Spinal cord (tissue), 10 donors: Measurements from ENCODE around the gene CDH13. TPM values are rescaled to one million over a fixed set of nuclear protein-coding genes. Genes with fewer than 3 reads are reported as not detected.

Experiments used
- DNase-seq, 6 donors: peaks; one replicate each; pipeline versions ENCODE4 v3.0.0 to v3.0.0-alpha.2; 2013 to 2015; ENCODE audit warnings: low spot score in 6 of 6, low read depth in 4 of 6
- H3K27ac ChIP-seq: one replicate; pipeline ENCODE4 v1.5.1; 2013; ENCODE audit warnings: low read depth, low read length, control low read depth
- H3K27me3 ChIP-seq: one replicate; pipeline ENCODE4 v1.6.1; 2013; ENCODE audit warnings: low read length; ENCODE audit not compliant: control insufficient read depth, insufficient read depth
- H3K36me3 ChIP-seq: one replicate; pipeline ENCODE4 v1.6.1; 2013; ENCODE audit warnings: low read length; ENCODE audit not compliant: control insufficient read depth, insufficient read depth
- H3K4me1 ChIP-seq: one replicate; pipeline ENCODE4 v1.6.1; 2013; ENCODE audit warnings: low read length; ENCODE audit not compliant: control insufficient read depth, insufficient read depth
- H3K4me3 ChIP-seq: one replicate; pipeline ENCODE4 v1.5.1; 2013; ENCODE audit warnings: low read depth, low read length, control low read depth
- H3K9me3 ChIP-seq: one replicate; pipeline ENCODE4 v1.6.1; 2013; ENCODE audit warnings: low read length; ENCODE audit not compliant: control insufficient read depth, insufficient read depth
- WGBS: methylation state at CpG from one replicate; pipeline ENCODE4 v1.1.5; 2013; ENCODE audit warnings: missing lambda C conversion rate; ENCODE audit not compliant: insufficient coverage; 5-methylcytosine and 5-hydroxymethylcytosine counted together
- polyA plus RNA-seq, 2 donors: library from polyadenylated mRNA; unstranded; fragments of 120-200 nt; gene quantifications; one replicate each; pipeline ENCODE4 v1.2.1, GENCODE V29; 2013; ENCODE audit not compliant: insufficient read length in 2 of 2
- total RNA-seq, 2 donors: library from RNA; depleted of rRNA in 1 of 2; stranded (reverse); fragments of 120-200 nt in 1 of 2; fragments of >200 nt in 1 of 2; gene quantifications; one replicate each; pipeline versions ENCODE4 v1.2.3 to v1.2.4, GENCODE V29; 2013 to 2014
- donor health status: healthy.

Gene CDH13
- total and polyA plus RNA-seq, 4 donors: 34.5 to 82.3 (median 76.4) TPM

DNA sequence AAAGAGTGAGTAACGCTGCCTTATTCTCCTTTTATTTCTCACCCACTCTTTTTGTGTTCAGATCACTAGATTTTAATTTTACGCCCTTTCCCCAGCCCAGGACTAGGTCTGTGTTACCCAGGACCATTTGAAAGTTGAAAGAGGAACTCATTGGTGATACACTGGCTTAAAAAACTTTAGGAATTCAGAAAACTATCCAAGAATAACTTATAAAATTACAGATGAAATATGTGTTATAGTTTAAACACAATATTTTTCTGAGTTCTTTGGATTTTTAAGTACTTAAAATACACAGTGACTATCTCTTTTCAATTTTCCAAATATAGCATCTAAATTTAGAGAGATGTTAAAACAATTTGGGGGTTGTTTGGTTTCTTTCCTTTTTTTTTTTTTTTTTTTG, 385.2 kb downstream of the CDH13 start:
- Histone ChIP-seq H3K27ac (no peak overlapping the region), H3K36me3 (no peaks in the 10 kb centered on the region), H3K4me3 (no peak overlapping the region), H3K9me3 (no peaks in the 10 kb centered on the region), H3K27me3 (no peaks in the 10 kb centered on the region), H3K4me1 (no peaks in the 10 kb centered on the region)
- no CpG with 5 or more reads among the region's 2 CpGs for WGBS
- DNase-seq: no peak

DNA sequence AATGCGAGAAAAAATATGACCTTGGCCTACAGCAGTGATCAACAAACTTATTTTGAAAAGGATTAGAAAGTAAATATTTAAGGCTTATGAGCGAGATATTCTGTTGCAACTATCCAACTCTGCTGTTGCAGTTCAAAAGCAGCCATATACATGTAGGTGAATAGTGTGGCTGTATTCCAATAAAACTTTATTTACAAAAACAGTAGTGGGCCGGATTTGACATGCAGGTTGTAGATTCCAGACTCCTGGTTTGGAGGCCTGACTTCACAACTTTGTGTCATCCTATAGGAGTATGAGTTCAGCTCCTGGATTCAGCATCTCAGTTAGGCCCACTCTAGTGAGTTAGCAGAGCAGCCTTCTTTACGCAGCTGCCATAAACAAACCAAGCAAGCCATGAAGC, 386.3 kb downstream of the CDH13 start:
- Histone ChIP-seq H3K9me3 (no peaks in the 10 kb centered on the region), H3K27ac (no peak overlapping the region), H3K4me3 (no peak overlapping the region), H3K36me3 (no peaks in the 10 kb centered on the region), H3K4me1 (no peaks in the 10 kb centered on the region), H3K27me3 (no peaks in the 10 kb centered on the region)
- 94% methylated on average over 2 of the region's 4 CpGs for WGBS
- DNase-seq: no peak

DNA sequence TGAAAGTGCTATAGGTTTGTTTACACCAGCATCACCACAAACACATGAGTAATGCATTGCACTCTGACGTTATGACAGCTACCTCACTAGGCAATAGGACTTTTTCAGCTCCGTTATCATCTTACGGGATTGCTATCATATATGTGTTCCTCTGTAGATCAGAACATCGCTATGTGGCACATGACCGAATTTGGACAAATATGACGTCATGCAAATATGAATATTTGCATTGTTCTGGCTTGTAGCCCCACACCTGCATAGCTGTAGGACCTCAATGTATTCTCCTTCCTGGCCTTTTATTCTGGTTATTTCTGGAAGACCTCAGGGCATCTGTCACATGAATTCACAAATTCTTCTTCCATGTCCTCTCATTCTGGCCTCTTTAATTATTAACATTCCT, 393.2 kb downstream of the CDH13 start:
- H3K27me3 ChIP-seq: no peaks in the 10 kb centered on the region
- WGBS: 98% methylated on average over 6 of the region's 6 CpGs
- peaks cover 2% of the 10 kb centered on the region for H3K9me3 ChIP-seq
- no peak overlapping the region for H3K4me3 ChIP-seq
- H3K4me1 ChIP-seq: no peaks in the 10 kb centered on the region
- no peak for DNase-seq
- no peaks in the 10 kb centered on the region for H3K36me3 ChIP-seq
- H3K27ac ChIP-seq: no peak overlapping the region

- no peaks in the 10 kb centered on the region for H3K36me3 ChIP-seq
- 100% methylated on average over 2 of the region's 6 CpGs for WGBS
- peaks cover 2% of the 10 kb centered on the region for H3K9me3 ChIP-seq
- H3K4me1 ChIP-seq: no peaks in the 10 kb centered on the region
- H3K27me3 ChIP-seq: no peaks in the 10 kb centered on the region
- no peak overlapping the region for H3K4me3 ChIP-seq
- DNase-seq: no peak
- H3K27ac ChIP-seq: no peak overlapping the region
These were observed 394.3 kb downstream of the CDH13 start for GRCh38 chr16:83021045-83021444.

- Histone ChIP-seq H3K27ac (no peak overlapping the region), H3K9me3 (peaks cover 2% of the 10 kb centered on the region), H3K4me1 (no peaks in the 10 kb centered on the region), H3K36me3 (no peaks in the 10 kb centered on the region), H3K4me3 (no peak overlapping the region), H3K27me3 (no peaks in the 10 kb centered on the region)
- WGBS: 72% methylated on average over 3 of the region's 3 CpGs
- no peak for DNase-seq
These were observed 395.0 kb downstream of the CDH13 start for GRCh38 chr16:83021746-83022145.

GRCh38 chr16:83023011-83023410, 396.2 kb downstream of the CDH13 start:
- DNase-seq: peak in 1 of 6 donors; percentile 29
- H3K9me3 ChIP-seq: peaks cover 2% of the 10 kb centered on the region
- no peak overlapping the region for H3K4me3 ChIP-seq
- no peaks in the 10 kb centered on the region for H3K4me1 ChIP-seq
- 60% methylated on average over 1 of the region's 4 CpGs for WGBS
- H3K27me3 ChIP-seq: no peaks in the 10 kb centered on the region
- no peak overlapping the region for H3K27ac ChIP-seq
- H3K36me3 ChIP-seq: no peaks in the 10 kb centered on the region

DNA sequence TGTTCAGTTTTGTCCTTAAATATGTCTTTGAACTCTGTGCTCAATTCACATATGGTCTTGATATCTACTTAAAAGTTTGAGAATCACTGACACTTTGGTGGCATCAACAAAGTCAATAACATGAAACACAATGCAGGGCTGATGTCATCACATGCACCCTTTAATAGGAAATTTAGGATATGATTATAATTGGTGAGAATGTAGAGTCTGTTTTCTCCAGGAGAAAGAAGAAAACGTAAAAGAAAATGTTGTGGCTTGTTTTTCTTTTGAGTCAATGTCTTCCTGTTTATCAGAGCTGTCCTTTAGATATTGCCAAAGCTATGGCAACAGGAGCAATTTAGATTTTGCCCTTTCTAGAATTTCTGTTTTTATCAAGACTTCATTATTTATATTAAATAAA, 396.9 kb downstream of the CDH13 start:
- Histone ChIP-seq H3K27ac (no peak overlapping the region), H3K4me1 (no peaks in the 10 kb centered on the region), H3K27me3 (no peaks in the 10 kb centered on the region), H3K9me3 (peaks cover 2% of the 10 kb centered on the region), H3K36me3 (no peaks in the 10 kb centered on the region), H3K4me3 (no peak overlapping the region)
- WGBS: 100% methylated on average over 1 of the region's 1 CpG
- no peak for DNase-seq

DNA sequence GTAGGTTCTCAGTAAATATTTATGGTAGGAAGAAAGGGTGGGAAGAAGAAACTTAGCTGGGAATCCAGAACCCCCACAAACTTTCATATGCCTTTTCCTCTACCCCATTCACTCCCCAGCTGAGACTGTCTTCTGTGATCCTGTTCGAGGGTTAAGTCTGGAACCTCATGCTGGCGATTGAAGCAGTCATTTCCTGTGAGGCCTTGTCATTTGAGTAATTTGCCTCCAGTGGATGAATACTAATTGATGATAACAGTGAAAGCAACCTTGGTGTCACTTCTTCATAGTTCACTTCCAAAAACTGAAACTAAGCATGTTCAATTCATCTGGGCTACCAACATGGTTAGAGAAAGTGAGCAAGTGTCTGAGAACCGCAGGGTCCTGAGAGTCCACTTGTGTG, 401.2 kb downstream of the CDH13 start:
- WGBS: 100% methylated on average over 1 of the region's 3 CpGs
- Histone ChIP-seq H3K36me3 (no peaks in the 10 kb centered on the region), H3K9me3 (peaks cover 2% of the 10 kb centered on the region), H3K27me3 (no peaks in the 10 kb centered on the region), H3K4me1 (no peaks in the 10 kb centered on the region), H3K27ac (no peak overlapping the region), H3K4me3 (no peak overlapping the region)
- no peak for DNase-seq

- Histone ChIP-seq H3K27me3 (no peaks in the 10 kb centered on the region), H3K9me3 (no peaks in the 10 kb centered on the region), H3K4me1 (no peaks in the 10 kb centered on the region), H3K27ac (no peak overlapping the region), H3K4me3 (no peak overlapping the region), H3K36me3 (no peaks in the 10 kb centered on the region)
- WGBS: no CpG with 5 or more reads among the region's 2 CpGs
- no peak for DNase-seq
These were observed 402.7 kb downstream of the CDH13 start for GRCh38 chr16:83029467-83029866.

DNA sequence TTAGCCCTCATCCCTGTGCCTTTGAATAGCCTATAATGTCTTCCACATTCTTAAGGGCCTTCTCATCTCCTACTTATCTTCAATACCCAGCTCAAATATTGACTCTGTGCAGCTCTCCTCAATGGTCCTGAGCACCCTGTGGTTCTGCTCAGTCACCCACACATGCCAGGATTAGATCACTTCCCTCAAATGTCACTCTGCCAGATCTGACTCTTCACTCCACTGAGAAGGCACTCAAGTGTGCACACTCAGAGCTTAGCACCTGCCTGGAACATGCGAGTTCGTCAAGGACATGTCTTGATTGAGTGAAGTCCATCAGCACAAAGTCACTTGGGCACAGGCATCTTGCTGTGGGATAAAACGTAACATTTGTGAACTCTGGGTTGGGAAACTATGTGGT, 404.8 kb downstream of the CDH13 start:
- H3K4me1 ChIP-seq: no peaks in the 10 kb centered on the region
- no peak for DNase-seq
- no peaks in the 10 kb centered on the region for H3K36me3 ChIP-seq
- H3K9me3 ChIP-seq: no peaks in the 10 kb centered on the region
- H3K27me3 ChIP-seq: no peaks in the 10 kb centered on the region
- H3K27ac ChIP-seq: no peak overlapping the region
- WGBS: 100% methylated on average over 2 of the region's 3 CpGs
- H3K4me3 ChIP-seq: no peak overlapping the region
